NCI-H82 (cell line): ENCODE data around the gene TEKT2.

Source experiments
- DNase-seq: peaks from one replicate; lab custom pipeline; 2025; lab: John Stamatoyannopoulos, UW

Gene TEKT2

GRCh38 chr1:36128126-36128904 lies 44.4 kb downstream of the TEKT2 start:
- DNase-seq, result peak; percentile 18

GRCh38 chr1:36128905-36129206 lies 45.0 kb downstream of the TEKT2 start:
- DNase-seq, result no peak

- DNase-seq, result no peak
Measured at GRCh38 chr1:36132029-36132428, 48.1 kb downstream of the TEKT2 start.

- no peak for DNase-seq
Measured at GRCh38 chr1:36133484-36133883, 49.6 kb downstream of the TEKT2 start.

GRCh38 chr1:36134031-36134430 lies 50.1 kb downstream of the TEKT2 start:
- no peak for DNase-seq

- peak; percentile 75 for DNase-seq
Measured at GRCh38 chr1:36134505-36135329, 50.8 kb downstream of the TEKT2 start.

- no peak for DNase-seq
Measured at GRCh38 chr1:36135330-36135667, 51.4 kb downstream of the TEKT2 start.

GRCh38 chr1:36135796-36136195 lies 51.9 kb downstream of the TEKT2 start:
- no peak for DNase-seq

GRCh38 chr1:36136535-36136934 lies 52.6 kb downstream of the TEKT2 start:
- DNase-seq, result no peak

- DNase-seq, result no peak
Measured at GRCh38 chr1:36137226-36137625, 53.3 kb downstream of the TEKT2 start.

- no peak for DNase-seq
Measured at GRCh38 chr1:36137776-36138175, 53.9 kb downstream of the TEKT2 start.
